Middle frontal gyrus (tissue), 1 donor: ENCODE measurements around the gene TMEM245.

Experiments used
- DNase-seq: peaks from one replicate; pipeline ENCODE4 v3.0.0-alpha.2; 2015; ENCODE audit warnings: low spot score; ENCODE audit errors: extremely low spot score

Gene TMEM245

DNA sequence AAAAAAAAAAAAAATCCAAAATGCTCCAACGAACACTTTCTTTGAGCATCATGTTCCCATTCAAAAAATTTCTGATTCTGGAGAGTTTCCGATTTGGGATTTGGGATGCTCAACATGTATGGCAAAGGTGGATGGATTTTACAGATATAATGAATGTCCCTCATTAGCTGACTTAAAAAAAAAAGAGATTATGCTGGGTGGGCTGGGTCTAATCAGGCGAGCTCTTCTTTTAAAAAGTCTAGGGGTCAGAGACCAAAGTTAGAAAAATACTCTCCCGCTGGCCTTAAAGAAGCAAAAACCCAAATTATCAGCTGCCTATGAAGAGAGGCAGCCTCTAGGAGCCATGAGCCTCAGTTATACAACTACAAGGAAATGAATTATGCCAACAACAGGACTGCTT lies 91.3 kb downstream of the TMEM245 start:
- no peak for DNase-seq

- DNase-seq = no peak
Observed at GRCh38 chr9:109027176-109027575, 92.6 kb downstream of the TMEM245 start.

- no peak for DNase-seq
Observed at GRCh38 chr9:109026306-109026705, 93.4 kb downstream of the TMEM245 start.

DNA sequence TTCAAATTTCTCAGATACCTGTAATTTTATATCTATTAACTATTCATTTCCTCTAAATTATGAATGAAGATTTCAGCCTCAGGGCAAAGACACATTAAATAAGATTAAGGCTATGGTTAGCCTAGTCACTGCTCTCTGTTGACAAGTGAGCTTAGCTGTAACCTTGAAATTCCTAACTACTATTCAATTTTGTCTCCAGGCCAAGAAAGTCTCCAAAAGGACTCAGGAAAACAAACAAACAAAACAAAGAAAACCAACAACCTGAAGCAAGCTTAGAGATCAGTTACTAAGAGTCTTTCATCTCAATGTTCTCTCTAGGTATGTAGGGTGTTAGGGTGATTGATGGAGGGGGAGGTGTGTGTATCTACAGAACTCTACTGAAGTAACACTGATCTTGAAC lies 96.9 kb downstream of the TMEM245 start:
- DNase-seq = no peak

DNA sequence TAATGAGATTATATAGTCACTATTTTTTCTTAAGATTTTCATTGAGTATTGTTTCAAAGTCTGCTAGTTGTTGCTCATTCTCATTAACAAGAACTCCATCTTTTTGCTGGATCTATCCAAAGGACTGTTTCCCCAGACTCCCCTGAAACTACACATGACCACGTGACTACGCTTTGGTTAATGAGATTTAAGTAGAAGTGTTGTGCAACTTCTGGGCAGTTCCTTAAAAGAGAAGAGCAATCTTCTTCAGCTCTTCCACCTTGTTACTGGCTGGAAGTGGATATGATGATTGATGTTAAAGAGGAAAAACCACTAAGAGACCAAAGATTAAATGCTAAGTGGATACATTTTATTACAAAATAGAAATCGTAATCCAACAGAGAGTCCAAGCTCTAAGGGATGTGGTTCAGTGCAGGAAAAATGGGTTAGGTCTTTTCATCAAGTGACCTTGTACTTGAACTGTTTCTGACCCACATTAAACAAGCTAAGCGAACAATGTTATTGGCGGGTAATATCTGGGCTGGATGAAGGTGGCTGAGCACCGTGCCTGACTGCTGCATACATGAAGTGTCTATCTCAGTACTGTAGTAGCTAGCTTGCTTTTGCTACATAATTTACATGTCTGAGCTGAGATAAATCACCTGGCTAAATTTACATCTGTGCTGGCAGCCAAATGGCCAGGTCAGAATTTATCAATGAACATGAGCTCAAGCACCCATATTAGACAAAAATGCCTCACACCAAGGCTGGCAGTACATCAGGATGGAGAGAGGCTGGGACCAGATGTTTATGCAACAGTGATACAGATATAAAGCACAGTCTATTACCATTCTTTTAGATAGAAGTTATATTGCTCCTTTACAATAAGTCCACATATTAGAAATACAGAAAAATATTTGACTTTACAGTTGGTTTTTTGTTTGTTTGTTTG lies 98.9 kb downstream of the TMEM245 start:
- DNase-seq = no peak

DNA sequence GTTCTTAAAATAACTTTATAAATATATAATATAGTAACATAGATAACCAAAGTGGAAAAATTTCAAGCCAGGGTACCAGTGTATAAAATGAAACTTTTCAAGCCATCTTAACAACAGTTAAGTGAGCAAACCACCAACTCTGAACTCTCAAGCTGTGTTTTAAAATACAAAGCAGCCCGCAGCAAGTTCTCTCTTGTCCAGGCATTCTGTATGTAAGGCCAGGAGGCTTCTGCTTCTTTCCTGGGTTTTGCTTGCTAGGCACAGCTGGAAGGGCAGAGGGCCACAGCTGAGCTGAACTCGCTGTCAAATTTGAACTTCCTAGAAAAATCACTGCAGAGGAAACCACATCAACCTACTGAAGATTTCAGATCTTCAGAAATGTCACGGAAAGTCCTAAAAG lies 99.6 kb downstream of the TMEM245 start:
- DNase-seq = no peak

- no peak for DNase-seq
Observed at GRCh38 chr9:109019420-109019819, 100.3 kb downstream of the TMEM245 start.

GRCh38 chr9:109017493-109017892 lies 102.3 kb downstream of the TMEM245 start:
- DNase-seq = no peak

DNA sequence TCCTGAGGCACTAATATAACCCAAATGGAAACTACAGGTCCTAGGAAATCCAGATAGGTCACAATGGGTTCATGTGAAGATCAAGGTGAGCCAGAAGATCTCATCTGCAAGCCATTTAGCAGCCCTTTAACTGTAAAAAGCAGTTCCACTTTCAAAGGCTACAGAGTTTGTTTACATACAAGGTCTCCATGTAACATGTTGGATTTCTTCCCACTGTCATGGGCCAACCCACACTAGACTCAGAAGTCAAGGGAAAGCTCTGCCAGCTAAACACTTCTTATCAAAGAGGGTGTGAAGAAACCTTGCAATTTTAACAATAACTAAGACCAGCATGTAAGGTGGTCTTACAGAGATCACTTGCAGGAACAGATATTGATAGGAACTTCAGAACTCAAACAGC lies 102.7 kb downstream of the TMEM245 start:
- no peak for DNase-seq

DNA sequence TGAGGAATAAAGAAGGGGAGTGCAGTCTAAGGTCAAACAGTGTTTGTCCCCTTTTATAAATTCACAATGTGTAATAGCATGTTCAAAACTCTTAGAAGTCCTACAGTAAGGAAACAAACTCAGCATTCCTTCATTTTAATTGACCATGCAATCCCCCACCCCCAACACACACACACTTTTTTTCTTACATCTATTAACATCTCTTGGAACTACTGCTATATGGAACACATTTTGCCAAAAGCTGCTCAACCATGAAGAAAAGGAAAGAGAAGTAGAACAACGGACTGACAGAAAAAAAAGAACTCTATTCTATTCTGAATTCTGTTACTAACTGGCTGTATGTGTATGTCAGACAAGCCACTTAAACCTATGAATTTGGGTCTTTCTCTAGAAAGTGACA lies 103.6 kb downstream of the TMEM245 start:
- no peak for DNase-seq

DNA sequence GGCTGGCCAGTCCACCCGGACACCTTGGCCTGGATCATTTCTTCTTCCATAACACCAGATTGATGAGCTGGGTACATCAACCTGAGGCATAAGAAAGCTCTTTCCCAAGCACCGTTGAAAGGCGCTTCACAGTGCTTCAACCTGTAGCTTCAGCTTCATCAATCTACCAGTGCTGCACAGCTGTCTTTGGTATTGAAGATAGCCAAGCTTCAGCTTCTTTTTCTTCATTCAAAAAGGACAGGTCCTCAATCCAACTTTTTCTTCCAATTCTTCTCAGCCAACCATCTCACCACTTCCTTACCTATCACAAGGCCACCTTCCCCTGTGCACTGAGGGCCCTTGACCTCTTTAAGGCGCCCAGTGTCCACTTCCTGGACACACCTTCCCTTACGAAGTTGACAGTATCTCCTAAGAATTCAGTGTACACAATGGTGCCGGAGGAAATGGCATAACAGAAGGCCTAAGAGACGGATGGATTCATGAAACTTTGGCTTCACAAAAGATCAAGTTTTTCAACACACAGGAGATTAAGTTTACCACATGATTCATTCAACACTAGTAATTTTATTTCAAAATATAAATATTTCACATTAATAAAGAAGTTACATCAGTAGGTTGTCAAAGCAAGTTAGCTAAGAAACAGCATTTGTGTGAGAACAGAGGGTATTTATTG lies 105.0 kb downstream of the TMEM245 start:
- no peak for DNase-seq

GRCh38 chr9:109013679-109014607 lies 105.8 kb downstream of the TMEM245 start:
- no peak for DNase-seq

DNA sequence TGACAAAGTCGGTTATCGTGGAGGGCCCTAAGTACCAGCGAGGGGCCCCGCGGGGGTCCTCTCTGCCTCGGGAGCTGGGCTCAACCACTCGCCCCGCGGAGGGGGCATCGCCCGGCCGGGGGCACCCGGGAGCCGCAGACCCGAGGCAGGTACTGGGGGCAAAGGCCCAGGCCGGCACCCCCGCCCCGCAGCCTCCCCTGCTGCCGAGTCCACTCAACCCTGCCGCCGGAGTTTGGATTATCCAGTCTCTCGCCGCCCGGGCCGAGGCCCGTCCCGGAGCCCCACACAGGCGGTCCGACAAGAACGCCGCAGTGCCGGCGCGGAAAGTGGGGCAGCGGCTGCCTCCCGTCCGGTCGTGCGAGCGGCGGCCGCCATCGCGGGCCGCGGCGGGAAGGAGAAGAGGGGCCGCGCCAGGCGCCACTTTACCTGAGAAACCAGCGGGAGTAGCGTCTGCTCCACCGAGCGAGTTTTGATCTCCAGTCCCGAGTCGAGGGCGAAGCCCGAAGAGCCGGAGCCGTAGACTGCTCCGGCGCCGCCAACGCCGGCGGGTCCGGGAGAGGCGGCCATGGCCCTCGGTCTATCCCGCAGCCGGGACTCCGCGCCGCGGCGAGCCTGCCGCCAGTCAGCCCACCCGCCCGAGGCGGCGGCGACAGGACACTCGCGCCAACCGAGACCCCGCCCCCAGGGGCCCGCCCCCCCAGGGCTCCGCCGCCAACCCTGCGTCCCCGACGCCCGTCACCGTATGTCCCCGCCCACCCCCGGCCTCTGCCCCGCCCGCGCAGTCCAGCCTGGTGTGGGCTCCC lies 106.7 kb downstream of the TMEM245 start, which contains the start of gene CTNNAL1:
TSS of gene CTNNAL1 (minus strand) at position 624 of the 803 bp plus-strand sequence. CDS start at position 567, 57 bp downstream.
- DNase-seq = peak; percentile 46

- peak; percentile 71 for DNase-seq
Observed at GRCh38 chr9:109012009-109012875, 107.5 kb downstream of the TMEM245 start.

DNA sequence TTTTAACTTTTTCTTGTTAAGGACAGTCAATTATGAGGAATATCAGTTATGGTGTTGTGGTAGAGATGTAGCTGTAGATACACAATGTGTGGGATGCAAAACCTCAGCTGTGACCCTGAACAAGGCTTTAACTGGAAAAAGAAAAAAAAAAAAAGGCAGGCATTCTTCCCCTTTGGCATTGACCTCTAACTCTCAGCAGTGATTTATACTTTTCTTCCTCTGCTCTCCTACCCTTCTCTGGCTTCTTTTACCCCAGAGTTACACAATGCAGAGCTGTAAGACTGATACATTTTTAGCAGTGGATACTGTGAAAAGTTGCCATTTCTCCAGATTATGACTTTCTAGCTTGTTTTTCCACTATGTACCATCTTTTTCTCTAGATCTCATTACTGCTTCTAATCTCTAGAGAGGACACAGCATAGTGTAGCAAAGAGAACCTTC lies 108.5 kb downstream of the TMEM245 start:
- no peak for DNase-seq

DNA sequence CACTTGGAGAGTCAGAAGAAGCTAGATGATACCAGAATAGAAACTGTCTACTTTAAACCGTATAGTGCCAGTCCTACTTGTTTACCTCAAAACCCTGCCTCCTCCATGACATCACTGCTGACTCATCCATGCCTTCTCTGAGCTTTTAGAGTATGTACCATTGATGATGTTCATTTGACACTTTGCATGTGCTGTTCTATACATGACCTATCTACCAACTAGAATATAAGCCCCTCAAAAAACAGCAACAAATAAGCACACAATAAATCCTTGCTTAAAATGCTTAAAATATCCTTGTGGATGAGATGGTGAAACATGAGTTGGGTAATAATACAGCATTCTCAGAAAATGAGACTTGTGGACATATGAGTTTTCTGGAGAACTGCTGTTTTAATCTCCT lies 109.0 kb downstream of the TMEM245 start:
- no peak for DNase-seq

GRCh38 chr9:109005678-109006077 lies 114.1 kb downstream of the TMEM245 start:
- no peak for DNase-seq

GRCh38 chr9:109003116-109003515 lies 116.6 kb downstream of the TMEM245 start:
- no peak for DNase-seq

GRCh38 chr9:109002141-109002540 lies 117.6 kb downstream of the TMEM245 start:
- no peak for DNase-seq

DNA sequence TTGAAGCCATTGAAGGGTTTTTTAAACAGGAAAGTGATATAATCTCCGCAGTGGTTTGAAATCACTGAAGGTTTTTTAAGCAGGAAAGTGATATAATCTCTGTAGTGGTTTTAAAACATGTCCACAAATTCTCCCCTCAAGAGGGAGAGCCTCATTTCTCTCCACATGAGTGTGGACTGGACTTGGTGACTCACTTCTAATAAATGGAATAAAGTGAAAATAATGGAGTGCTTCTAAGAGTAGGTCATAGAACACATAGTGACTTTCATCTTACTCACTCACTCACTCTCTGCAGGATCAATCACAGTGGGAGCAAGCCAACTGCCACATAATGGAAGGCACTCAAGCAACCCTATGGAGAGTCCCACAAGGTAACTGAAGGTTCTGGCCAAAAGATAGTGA lies 118.5 kb downstream of the TMEM245 start:
- no peak for DNase-seq
